IPS DF 6.9 (cell line): Measurements from ENCODE around the gene SMARCE1.

ENCODE experiments used
- DNase-seq: peaks from one replicate; pipeline ENCODE4 v3.0.0-alpha.2; 2013; ENCODE audit warnings: low read depth, low spot score
- H3K27ac ChIP-seq: one replicate; pipeline ENCODE4 v1.5.1; 2013; ENCODE audit warnings: low read length, control low read depth
- H3K27me3 ChIP-seq: 2 replicates; pipeline ENCODE4 v1.6.1; 2013; ENCODE audit warnings: mild to moderate bottlenecking, low read length; ENCODE audit not compliant: control insufficient read depth, insufficient read depth
- H3K36me3 ChIP-seq: 2 replicates; pipeline ENCODE4 v1.6.1; 2013; ENCODE audit warnings: low read length; ENCODE audit not compliant: control insufficient read depth, insufficient read depth
- H3K4me1 ChIP-seq: 2 replicates; pipeline ENCODE4 v1.6.1; 2013; ENCODE audit warnings: low read length; ENCODE audit not compliant: control insufficient read depth, insufficient read depth
- H3K4me3 ChIP-seq: 2 replicates; pipeline ENCODE4 v1.5.1; 2013; ENCODE audit warnings: mild to moderate bottlenecking, low read length
- H3K9me3 ChIP-seq: 2 replicates; pipeline ENCODE4 v1.6.1; 2013; ENCODE audit warnings: low read length, inconsistent platforms; ENCODE audit not compliant: control insufficient read depth, insufficient read depth
- WGBS: extraction: QIAGEN DNeasy Blood & Tissue Kit; methylation state at CpG from one replicate; pipeline ENCODE4 v1.1.7; 2013; ENCODE audit warnings: mixed read lengths, missing lambda C conversion rate; ENCODE audit not compliant: insufficient read length, insufficient coverage; 5-methylcytosine and 5-hydroxymethylcytosine counted together

SMARCE1 gene

DNA sequence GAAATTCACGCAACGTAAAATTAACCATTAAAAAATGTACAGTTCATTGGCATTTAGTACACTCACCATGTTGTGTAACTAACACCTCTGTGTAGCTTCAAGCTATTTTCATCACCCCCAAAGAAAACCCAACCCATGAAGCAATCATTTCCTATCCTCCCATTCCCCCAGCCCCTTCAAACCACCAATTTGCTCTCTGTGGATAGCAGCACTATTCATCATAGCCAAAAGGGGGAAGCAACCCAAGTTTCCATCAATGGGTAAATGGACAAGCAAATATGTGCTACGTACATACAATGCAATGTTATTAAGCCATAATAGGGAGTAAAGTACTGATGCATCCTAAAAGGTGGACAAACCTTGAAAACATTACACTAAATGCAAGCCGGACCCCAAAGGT lies 28.3 kb upstream of the SMARCE1 start:
- WGBS: no CpG with 5 or more reads among the region's 4 CpGs
- H3K9me3 ChIP-seq: no peaks in the 10 kb centered on the region
- H3K4me1 ChIP-seq: peaks cover 2% of the 10 kb centered on the region
- no peak overlapping the region for H3K4me3 ChIP-seq
- H3K36me3 ChIP-seq: no peaks in the 10 kb centered on the region
- no peak for DNase-seq
- H3K27ac ChIP-seq: no peak overlapping the region
- H3K27me3 ChIP-seq: no peaks in the 10 kb centered on the region

DNA sequence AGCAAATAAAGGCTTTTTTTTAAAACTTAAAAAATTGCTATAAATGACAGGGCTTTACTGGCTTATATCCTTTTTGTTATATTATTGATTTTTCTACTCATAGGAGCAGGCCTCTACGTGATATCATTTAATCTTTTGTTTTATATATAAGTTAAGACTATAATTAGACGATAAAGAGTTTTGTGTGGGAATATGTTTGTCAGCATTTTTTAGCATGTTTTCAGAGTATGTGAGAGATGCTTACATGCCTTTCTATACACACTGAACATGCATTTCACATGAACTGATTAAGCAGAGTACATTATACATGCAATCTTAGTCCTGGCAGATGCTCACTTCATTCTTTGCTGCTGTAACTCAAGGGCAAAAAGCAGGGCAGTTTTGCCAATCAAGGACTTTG lies 25.0 kb upstream of the SMARCE1 start:
- peaks cover 2% of the 10 kb centered on the region for H3K4me1 ChIP-seq
- WGBS: 100% methylated on average over 1 of the region's 2 CpGs
- no peak overlapping the region for H3K4me3 ChIP-seq
- H3K9me3 ChIP-seq: no peaks in the 10 kb centered on the region
- no peaks in the 10 kb centered on the region for H3K27me3 ChIP-seq
- H3K36me3 ChIP-seq: no peaks in the 10 kb centered on the region
- no peak overlapping the region for H3K27ac ChIP-seq
- no peak for DNase-seq

DNA sequence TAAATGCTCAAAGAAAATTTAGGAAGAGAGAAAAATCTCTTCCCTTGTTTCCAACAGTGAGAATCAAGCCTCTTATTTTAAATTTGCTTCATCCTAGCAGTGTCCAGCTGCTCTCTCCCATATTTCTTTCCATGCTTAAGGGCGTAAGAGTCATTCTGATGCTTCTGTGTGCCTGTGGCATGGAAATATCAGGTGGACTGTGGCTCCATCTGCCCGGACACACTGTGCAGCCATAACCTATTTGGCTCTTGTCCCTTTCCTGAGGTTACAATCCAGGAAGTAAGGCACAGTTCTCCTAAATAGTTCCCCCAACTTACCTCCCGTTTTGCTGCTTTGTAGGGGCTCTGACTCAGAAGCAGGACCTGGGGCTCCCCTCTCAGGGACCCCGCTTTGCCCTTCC lies 23.7 kb upstream of the SMARCE1 start:
- no peaks in the 10 kb centered on the region for H3K36me3 ChIP-seq
- no CpG with 5 or more reads among the region's 4 CpGs for WGBS
- H3K27ac ChIP-seq: no peak overlapping the region
- DNase-seq: no peak
- H3K4me3 ChIP-seq: no peak overlapping the region
- no peaks in the 10 kb centered on the region for H3K9me3 ChIP-seq
- H3K27me3 ChIP-seq: no peaks in the 10 kb centered on the region
- H3K4me1 ChIP-seq: peaks cover 2% of the 10 kb centered on the region; the same call in 1 of the 2 replicates

DNA sequence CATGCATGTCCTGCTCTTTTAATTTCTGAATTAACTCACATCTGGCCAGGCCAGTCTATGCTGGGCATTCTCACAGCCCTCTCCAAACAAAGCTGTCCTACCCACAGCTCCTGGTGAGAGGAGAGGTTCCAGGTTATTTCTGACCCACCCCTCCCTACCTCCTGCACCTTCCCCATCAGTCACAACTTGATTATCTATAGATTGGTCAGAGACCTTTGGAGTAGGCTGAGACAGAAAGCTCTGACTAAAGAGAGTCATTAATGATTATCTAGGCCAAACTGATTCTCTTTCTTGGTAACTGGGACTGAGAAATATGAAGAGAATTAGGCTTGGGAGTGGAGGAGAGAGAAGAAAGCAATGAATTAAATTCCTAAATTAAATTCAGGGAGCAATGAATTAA lies 18.7 kb upstream of the SMARCE1 start:
- no peak for DNase-seq
- H3K27ac ChIP-seq: no peak overlapping the region
- no peaks in the 10 kb centered on the region for H3K36me3 ChIP-seq
- H3K27me3 ChIP-seq: no peaks in the 10 kb centered on the region
- H3K4me1 ChIP-seq: peaks cover 2% of the 10 kb centered on the region; the same call in 1 of the 2 replicates
- H3K9me3 ChIP-seq: no peaks in the 10 kb centered on the region
- H3K4me3 ChIP-seq: no peak overlapping the region

DNA sequence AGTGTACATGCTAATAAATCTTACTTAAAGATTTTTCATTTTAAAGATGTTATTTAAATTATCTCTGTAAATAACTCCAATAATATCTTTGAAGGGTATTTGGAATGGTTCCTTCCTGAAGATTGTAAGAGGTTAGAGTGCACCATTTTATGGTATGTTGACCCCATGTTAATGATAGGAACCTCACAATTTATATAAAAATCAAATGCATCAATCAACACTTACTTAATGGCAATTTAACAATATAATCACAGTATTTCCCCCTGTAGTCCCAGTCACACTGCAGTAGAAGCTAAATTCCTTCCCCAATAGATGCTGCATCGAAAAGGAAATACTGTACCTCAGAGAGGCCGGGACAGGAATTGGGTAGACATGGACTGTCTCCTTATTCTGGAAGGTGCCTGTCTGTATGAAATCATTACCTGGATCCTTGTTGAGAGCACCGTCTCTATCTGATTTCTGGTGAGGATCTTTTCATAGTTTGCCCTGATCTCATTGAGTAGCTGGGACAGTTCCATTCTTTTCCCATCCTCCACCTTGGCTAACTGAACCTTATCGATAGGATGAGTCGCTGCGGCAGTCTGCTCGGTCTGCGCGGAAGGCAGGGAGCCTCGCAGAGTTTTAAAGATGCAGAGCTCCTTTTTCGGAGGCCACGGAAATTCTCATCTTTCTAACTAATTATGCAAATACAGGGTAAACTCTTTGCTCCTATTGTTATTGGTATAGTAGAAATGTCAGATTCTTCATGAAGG lies 17.1 kb upstream of the SMARCE1 start, which contains the start of gene KRT222:
Gene KRT222 (minus strand): TSS at position 596 of the 752 bp plus-strand sequence. CDS start 78 bp downstream, at position 518.
- Histone ChIP-seq H3K9me3 (no peaks in the 10 kb centered on the region), H3K4me3 (no peak within 1 kb of the TSS; the same call in 1 of the 2 replicates), H3K27ac (no peak within 1 kb of the TSS), H3K36me3 (no peaks in the 10 kb centered on the region), H3K27me3 (no peaks in the 10 kb centered on the region), H3K4me1 (no peaks in the 10 kb centered on the region)
- DNase-seq: no peak
- whole genome bisulfite sequencing: no CpG with 5 or more reads among the region's 12 CpGs

DNA sequence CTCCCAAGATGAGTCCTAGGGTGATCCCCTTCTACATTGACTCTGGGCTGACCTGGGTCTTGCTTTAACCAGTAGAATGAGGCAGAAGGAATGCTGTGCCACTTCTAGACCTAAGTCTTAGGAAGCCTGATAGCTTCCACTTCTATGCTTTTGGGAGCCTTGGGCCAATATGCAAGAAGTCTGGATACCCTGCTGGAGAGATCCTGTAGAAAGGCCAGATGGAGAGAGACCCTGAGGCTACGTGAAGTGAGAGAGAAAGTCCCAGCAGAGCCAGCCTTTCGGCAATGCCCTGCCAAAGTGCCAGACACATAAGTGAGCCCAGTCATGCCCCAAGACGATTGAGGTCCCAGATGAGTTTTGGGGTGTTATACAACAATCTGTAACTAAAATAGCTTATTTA lies 15.6 kb upstream of the SMARCE1 start:
- WGBS: no CpG with 5 or more reads among the region's 3 CpGs
- no peaks in the 10 kb centered on the region for H3K27me3 ChIP-seq

DNA sequence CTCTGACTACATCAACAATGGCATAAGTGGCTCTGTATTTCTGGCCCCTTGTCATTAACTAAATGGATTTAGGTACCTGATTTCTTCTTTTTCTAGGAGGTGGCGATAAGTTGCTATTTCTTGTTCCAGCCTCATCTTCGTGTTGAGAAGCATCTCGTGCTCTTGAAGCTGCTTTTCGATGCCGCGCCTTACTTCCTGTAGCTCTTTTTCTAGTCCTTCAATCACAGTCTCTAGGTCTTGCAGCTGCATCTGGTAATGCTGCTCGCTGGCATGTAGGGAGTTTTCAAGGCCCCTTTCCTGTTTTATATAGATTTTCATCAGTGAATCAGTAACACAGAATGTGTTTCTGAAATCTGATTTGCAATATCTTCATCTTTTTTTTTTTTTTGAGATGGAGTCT lies 12.3 kb upstream of the SMARCE1 start:
- Histone ChIP-seq H3K4me1 (no peaks in the 10 kb centered on the region), H3K27me3 (no peaks in the 10 kb centered on the region), H3K36me3 (no peaks in the 10 kb centered on the region), H3K27ac (no peak overlapping the region), H3K9me3 (no peaks in the 10 kb centered on the region), H3K4me3 (no peak overlapping the region)
- no peak for DNase-seq
- WGBS: no CpG with 5 or more reads among the region's 7 CpGs

More for the DNA sequence above, 15.6 kb upstream of the SMARCE1 start:
- H3K36me3 ChIP-seq: no peaks in the 10 kb centered on the region
- no peaks in the 10 kb centered on the region for H3K9me3 ChIP-seq
- DNase-seq: no peak
- H3K4me1 ChIP-seq: no peaks in the 10 kb centered on the region
- H3K27ac ChIP-seq: no peak overlapping the region
- H3K4me3 ChIP-seq: no peak overlapping the region

DNA sequence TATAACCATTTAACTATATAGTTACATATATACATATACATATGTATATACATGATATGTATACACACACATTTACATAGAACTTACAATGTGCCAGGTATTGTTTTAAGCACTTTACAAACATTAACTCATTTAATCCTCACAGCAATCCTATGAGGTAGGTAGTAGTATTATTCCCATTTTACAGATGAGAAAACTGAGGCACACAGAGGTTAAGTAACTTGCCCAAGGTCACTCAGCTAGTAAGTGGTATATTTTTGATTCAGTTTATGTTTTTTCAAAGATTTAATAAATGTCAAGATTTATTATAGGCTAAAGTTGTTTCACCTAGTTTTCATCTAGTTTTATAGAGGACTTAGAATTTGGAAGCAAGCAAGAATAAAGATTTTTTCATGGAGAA lies 10.8 kb upstream of the SMARCE1 start:
- Histone ChIP-seq H3K27ac (no peak overlapping the region), H3K4me3 (no peak overlapping the region), H3K9me3 (no peaks in the 10 kb centered on the region), H3K4me1 (no peaks in the 10 kb centered on the region), H3K36me3 (no peaks in the 10 kb centered on the region), H3K27me3 (no peaks in the 10 kb centered on the region)
- no peak for DNase-seq

DNA sequence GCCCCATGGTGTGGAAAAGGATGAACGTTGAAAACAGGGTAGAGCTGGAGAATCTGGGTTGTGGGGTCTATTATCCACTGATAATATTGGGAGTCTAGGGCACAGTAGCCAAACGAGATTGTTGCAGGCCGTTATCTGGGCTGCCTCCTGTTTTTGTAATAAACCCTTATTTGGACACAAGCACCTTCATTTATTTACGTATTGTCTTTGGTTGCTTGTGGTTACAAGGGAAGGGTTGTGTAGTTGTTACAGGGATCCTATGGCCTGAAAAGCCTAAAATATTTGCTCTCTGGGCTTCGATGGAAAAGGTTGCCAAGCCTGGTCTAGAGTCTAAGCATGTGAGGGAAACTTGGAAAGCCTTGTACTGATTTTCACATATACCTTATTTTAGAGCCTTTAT lies 4.3 kb upstream of the SMARCE1 start:
- Histone ChIP-seq H3K4me3 (no peak overlapping the region), H3K36me3 (no peaks in the 10 kb centered on the region), H3K4me1 (no peaks in the 10 kb centered on the region), H3K27ac (no peak overlapping the region), H3K9me3 (no peaks in the 10 kb centered on the region), H3K27me3 (no peaks in the 10 kb centered on the region)
- WGBS: no CpG with 5 or more reads among the region's 5 CpGs
- DNase-seq: no peak

DNA sequence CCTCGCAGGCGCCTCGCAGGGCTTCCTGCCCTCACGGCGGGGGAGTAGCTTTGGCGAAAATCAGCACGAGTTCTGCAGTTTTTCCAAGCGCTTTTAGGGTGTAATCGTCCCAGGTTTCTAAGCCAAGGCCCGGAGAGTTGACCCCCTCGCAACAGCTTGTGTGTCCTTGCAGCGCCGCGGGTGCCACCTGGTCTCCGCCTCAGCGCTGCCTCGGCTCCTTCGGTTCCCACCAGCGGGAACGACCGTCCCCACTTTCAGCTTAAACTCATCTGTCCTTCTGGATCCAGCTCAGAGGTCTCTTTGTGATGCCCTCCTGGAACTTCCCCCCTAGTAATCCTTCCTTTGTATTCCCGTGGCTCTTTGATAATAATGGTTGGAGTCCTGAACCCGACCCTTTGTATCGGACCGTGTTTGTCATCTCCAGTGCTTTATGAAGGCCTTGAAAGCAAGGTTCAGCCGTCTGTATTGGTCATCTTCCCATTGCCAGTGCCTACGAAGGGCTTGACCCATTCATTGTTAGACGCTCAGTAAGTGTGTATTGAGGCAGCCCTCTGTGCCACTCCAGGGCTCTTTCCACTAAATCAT lies 858 bp upstream of the SMARCE1 start:
- Histone ChIP-seq H3K4me1 (no peaks in the 10 kb centered on the region), H3K27ac (no peak overlapping the region), H3K4me3 (peak overlapping the region; percentile 98), H3K9me3 (no peaks in the 10 kb centered on the region), H3K36me3 (no peaks in the 10 kb centered on the region; the same call in 1 of the 2 replicates), H3K27me3 (no peaks in the 10 kb centered on the region)
- no peak for DNase-seq
- WGBS: no CpG with 5 or more reads among the region's 28 CpGs
